Activated T-cell treated with anti-CD3 and anti-CD28 coated beads, Interleukin-2, amount 50 U/mL, for 24 hours (primary cell): Measurements from ENCODE around the gene CENPW.

Experiments
- DNase-seq: peaks from one replicate; pipeline ENCODE4 v3.0.0-alpha.2; 2020
- H3K27ac Mint-ChIP-seq: 2 replicates; pipeline ENCODE4 v1.8.0; 2020; ENCODE audit warnings: mild to moderate bottlenecking, mixed read lengths
- H3K27me3 Mint-ChIP-seq: 2 replicates; pipeline ENCODE4 v1.8.0; 2020; ENCODE audit warnings: mixed read lengths
- H3K36me3 Mint-ChIP-seq: 2 replicates; pipeline ENCODE4 v1.8.0; 2020; ENCODE audit warnings: low read depth, mixed read lengths
- H3K4me1 Mint-ChIP-seq: 2 replicates; pipeline ENCODE4 v1.8.0; 2020; ENCODE audit warnings: low read depth, mixed read lengths
- H3K4me3 Mint-ChIP-seq: 2 replicates; pipeline ENCODE4 v1.8.0; 2020; ENCODE audit warnings: mild to moderate bottlenecking, moderate library complexity, mixed read lengths
- H3K9me3 Mint-ChIP-seq: 2 replicates; pipeline ENCODE4 v1.8.0; 2020; ENCODE audit warnings: mixed read lengths

CENPW gene

GRCh38 chr6:126339796-126340609, at the start of gene CENPW:
Gene CENPW, plus strand, starts transcription at chr6:126340115. Its CDS starts 159 bp downstream, at chr6:126340274.
- no peak within 1 kb of the TSS for H3K4me3 Mint-ChIP-seq
- peaks cover 12% of the 10 kb centered on the region for H3K4me1 Mint-ChIP-seq

GRCh38 chr6:126293891-126294524, 45.9 kb upstream of the CENPW start:
- Mint-ChIP-seq H3K36me3 (no peaks in the 10 kb centered on the region), H3K4me1 (no peaks in the 10 kb centered on the region), H3K27ac (no peak overlapping the region), H3K27me3 (no peaks in the 10 kb centered on the region), H3K4me3 (no peak overlapping the region), H3K9me3 (no peaks in the 10 kb centered on the region)
- DNase-seq: no peak

More at GRCh38 chr6:126339796-126340609, at the start of gene CENPW:
- Mint-ChIP-seq H3K9me3 (no peaks in the 10 kb centered on the region), H3K27ac (no peak within 1 kb of the TSS), H3K36me3 (peaks cover 3% of the 10 kb centered on the region), H3K27me3 (no peaks in the 10 kb centered on the region)
- peak; percentile 96 for DNase-seq

- H3K27ac Mint-ChIP-seq: no peak overlapping the region
- no peaks in the 10 kb centered on the region for H3K36me3 Mint-ChIP-seq
- DNase-seq: no peak
- no peaks in the 10 kb centered on the region for H3K27me3 Mint-ChIP-seq
- H3K4me1 Mint-ChIP-seq: peaks cover 11% of the 10 kb centered on the region
- H3K9me3 Mint-ChIP-seq: no peaks in the 10 kb centered on the region
- no peak overlapping the region for H3K4me3 Mint-ChIP-seq
Observed at GRCh38 chr6:126300126-126300525, 39.8 kb upstream of the CENPW start.

- H3K4me1 Mint-ChIP-seq: peaks cover 11% of the 10 kb centered on the region
- H3K27ac Mint-ChIP-seq: no peak overlapping the region
- H3K36me3 Mint-ChIP-seq: no peaks in the 10 kb centered on the region
- no peaks in the 10 kb centered on the region for H3K9me3 Mint-ChIP-seq
- no peak for DNase-seq
- no peak overlapping the region for H3K4me3 Mint-ChIP-seq
- H3K27me3 Mint-ChIP-seq: no peaks in the 10 kb centered on the region
Observed at GRCh38 chr6:126300735-126301134, 39.2 kb upstream of the CENPW start.

- H3K27ac Mint-ChIP-seq: no peak overlapping the region
- no peaks in the 10 kb centered on the region for H3K36me3 Mint-ChIP-seq
- no peaks in the 10 kb centered on the region for H3K9me3 Mint-ChIP-seq
- no peak for DNase-seq
- H3K4me3 Mint-ChIP-seq: no peak overlapping the region
- no peaks in the 10 kb centered on the region for H3K27me3 Mint-ChIP-seq
- H3K4me1 Mint-ChIP-seq: peaks cover 11% of the 10 kb centered on the region
Observed at GRCh38 chr6:126302191-126302590, 37.7 kb upstream of the CENPW start.

GRCh38 chr6:126307849-126308248, 32.1 kb upstream of the CENPW start:
- Mint-ChIP-seq H3K36me3 (no peaks in the 10 kb centered on the region), H3K9me3 (no peaks in the 10 kb centered on the region), H3K4me3 (no peak overlapping the region), H3K4me1 (no peaks in the 10 kb centered on the region), H3K27ac (no peak overlapping the region), H3K27me3 (no peaks in the 10 kb centered on the region)
- DNase-seq: no peak

- H3K4me3 Mint-ChIP-seq: no peak overlapping the region
- H3K27ac Mint-ChIP-seq: no peak overlapping the region
- H3K9me3 Mint-ChIP-seq: no peaks in the 10 kb centered on the region
- no peaks in the 10 kb centered on the region for H3K4me1 Mint-ChIP-seq
- no peaks in the 10 kb centered on the region for H3K36me3 Mint-ChIP-seq
- H3K27me3 Mint-ChIP-seq: no peaks in the 10 kb centered on the region
- no peak for DNase-seq
Observed at GRCh38 chr6:126308362-126308761, 31.6 kb upstream of the CENPW start.

GRCh38 chr6:126312013-126312665, 27.8 kb upstream of the CENPW start:
- no peaks in the 10 kb centered on the region for H3K27me3 Mint-ChIP-seq
- H3K36me3 Mint-ChIP-seq: no peaks in the 10 kb centered on the region
- no peak overlapping the region for H3K27ac Mint-ChIP-seq
- no peaks in the 10 kb centered on the region for H3K4me1 Mint-ChIP-seq
- no peak overlapping the region for H3K4me3 Mint-ChIP-seq
- no peak for DNase-seq
- no peaks in the 10 kb centered on the region for H3K9me3 Mint-ChIP-seq

GRCh38 chr6:126313941-126314340, 26.0 kb upstream of the CENPW start:
- Mint-ChIP-seq H3K36me3 (no peaks in the 10 kb centered on the region), H3K9me3 (no peaks in the 10 kb centered on the region), H3K27ac (no peak overlapping the region), H3K27me3 (no peaks in the 10 kb centered on the region), H3K4me1 (no peaks in the 10 kb centered on the region), H3K4me3 (no peak overlapping the region)
- DNase-seq: no peak

GRCh38 chr6:126318797-126319196, 21.1 kb upstream of the CENPW start:
- DNase-seq: no peak
- no peaks in the 10 kb centered on the region for H3K4me1 Mint-ChIP-seq
- no peaks in the 10 kb centered on the region for H3K9me3 Mint-ChIP-seq
- no peaks in the 10 kb centered on the region for H3K36me3 Mint-ChIP-seq
- peaks cover 4% of the 10 kb centered on the region for H3K27me3 Mint-ChIP-seq
- no peak overlapping the region for H3K27ac Mint-ChIP-seq
- H3K4me3 Mint-ChIP-seq: no peak overlapping the region

- H3K9me3 Mint-ChIP-seq: no peaks in the 10 kb centered on the region
- H3K27me3 Mint-ChIP-seq: no peaks in the 10 kb centered on the region
- DNase-seq: no peak
- no peak overlapping the region for H3K27ac Mint-ChIP-seq
- H3K4me3 Mint-ChIP-seq: no peak overlapping the region
- no peaks in the 10 kb centered on the region for H3K4me1 Mint-ChIP-seq
- H3K36me3 Mint-ChIP-seq: no peaks in the 10 kb centered on the region
Observed at GRCh38 chr6:126333729-126334128, 6.2 kb upstream of the CENPW start.

GRCh38 chr6:126335210-126335609, 4.7 kb upstream of the CENPW start:
- Mint-ChIP-seq H3K4me1 (no peaks in the 10 kb centered on the region), H3K36me3 (no peaks in the 10 kb centered on the region), H3K9me3 (no peaks in the 10 kb centered on the region), H3K27ac (no peak overlapping the region), H3K27me3 (no peaks in the 10 kb centered on the region), H3K4me3 (no peak overlapping the region)
- DNase-seq: no peak

GRCh38 chr6:126337323-126337722, 2.6 kb upstream of the CENPW start:
- H3K4me3 Mint-ChIP-seq: no peak overlapping the region
- no peak for DNase-seq
- H3K27me3 Mint-ChIP-seq: no peaks in the 10 kb centered on the region
- H3K27ac Mint-ChIP-seq: no peak overlapping the region
- peaks cover 12% of the 10 kb centered on the region for H3K4me1 Mint-ChIP-seq
- peaks cover 3% of the 10 kb centered on the region for H3K36me3 Mint-ChIP-seq
- H3K9me3 Mint-ChIP-seq: no peaks in the 10 kb centered on the region

GRCh38 chr6:126341126-126341525, 1.2 kb downstream of the CENPW start:
- no peaks in the 10 kb centered on the region for H3K27me3 Mint-ChIP-seq
- no peaks in the 10 kb centered on the region for H3K9me3 Mint-ChIP-seq

GRCh38 chr6:126344181-126344580, 4.3 kb downstream of the CENPW start:
- Mint-ChIP-seq H3K4me1 (peaks cover 12% of the 10 kb centered on the region), H3K36me3 (peaks cover 6% of the 10 kb centered on the region), H3K9me3 (no peaks in the 10 kb centered on the region), H3K27me3 (no peaks in the 10 kb centered on the region), H3K27ac (no peak overlapping the region), H3K4me3 (no peak overlapping the region)
- DNase-seq: no peak

More at GRCh38 chr6:126341126-126341525, 1.2 kb downstream of the CENPW start:
- Mint-ChIP-seq H3K4me3 (no peak overlapping the region), H3K36me3 (peaks cover 3% of the 10 kb centered on the region), H3K27ac (no peak overlapping the region), H3K4me1 (peaks cover 12% of the 10 kb centered on the region)
- no peak for DNase-seq
